Spleen (tissue), 7 donors: ENCODE measurements around the gene ARHGAP24.

Experiments
- CTCF ChIP-seq, 11 experiments: fragments of 200-600 bp in 7 of 11; fragments of 450-650 bp in 4 of 11; sonication (generic) in 4 of 11; IDR thresholded peaks in 8 of 11; conservative IDR thresholded peaks in 3 of 11; 1 replicate in 7 of 11; 2 replicates in 4 of 11; pipeline versions ENCODE4 v1.4.0 to v1.8.0; 2016 to 2021; ENCODE audit warnings: antibody characterized with exemption in 11 of 11, inconsistent platforms in 4 of 11, mild to moderate bottlenecking in 1 of 11
- POLR2A ChIP-seq, 3 donors: fragments of 450-650 bp; IDR thresholded peaks; one replicate each; pipeline ENCODE4 v1.5.1; 2017; ENCODE audit warnings: antibody characterized with exemption in 3 of 3, mild to moderate bottlenecking in 1 of 3
- POLR2AphosphoS5 ChIP-seq, 3 donors: sonication (generic); formaldehyde crosslinking; IDR thresholded peaks; one replicate each; pipeline ENCODE4 v1.5.1; 2017; ENCODE audit warnings: antibody characterized with exemption in 3 of 3
- donor health status: DM: no; HTN: no; CAD: no; lungs with moderate emphysema.
- donor health status: DM: no; HTN: no; CAD: no.
- donor health status: DM: no; HTN: no; CAD: no.

GRCh38 chr4:85446141-85446861, 28.6 kb upstream of the ARHGAP24 start:
- TF ChIP-seq POLR2AphosphoS5 (IDR thresholded peaks at IDR 0.05): no peak
- no peak for TF ChIP-seq CTCF (IDR thresholded peaks at IDR 0.05 in 8 of 11, conservative IDR thresholded peaks at IDR 0.05 in 3 of 11)
- TF ChIP-seq POLR2A (IDR thresholded peaks at IDR 0.05): no peak
